GM18951 (cell line): ENCODE results near the gene ZNF451.

Experiments used
- POLR2A ChIP-seq: IDR thresholded peaks from 4 replicates; pipeline ENCODE4 v1.6.1; 2011; ENCODE audit warnings: mild to moderate bottlenecking; ENCODE audit not compliant: insufficient read length, insufficient read depth; ENCODE audit errors: extremely low read depth
- in situ Hi-C: fragments of 300-500 bp; cut with MboI; formaldehyde crosslinking; loops from one replicate; pipeline ENCODE4 v1.12.0; 2022; ENCODE audit warnings: low sequenced_read_pairs, mixed read lengths, inconsistent platforms; ENCODE audit not compliant: unreplicated experiment

Gene ZNF451

GRCh38 chr6:57216235-57217101 lies 126.5 kb downstream of the ZNF451 start:
- TF ChIP-seq POLR2A: no peak
- in situ Hi-C loops: no loop called here

- no peak for TF ChIP-seq POLR2A
- in situ Hi-C loops: no loop called here
These were observed 127.3 kb downstream of the ZNF451 start for GRCh38 chr6:57217270-57217669.
